ENCODE data around the gene SAP130.

The SAP130 gene

GRCh38 chr2:128038411-128038810 lies 10.6 kb upstream of the SAP130 start:
- H3K4me3 ChIP-seq (ENCODE audit: low read depth, low read length): no peak overlapping the region
- TF ChIP-seq CTCF (IDR thresholded peaks at IDR 0.05; ENCODE audit: low read depth, low read length): no peak

GRCh38 chr2:128037649-128038048 lies 9.8 kb upstream of the SAP130 start:
- TF ChIP-seq CTCF (IDR thresholded peaks at IDR 0.05; ENCODE audit: low read depth, low read length): no peak
- H3K4me3 ChIP-seq (ENCODE audit: low read depth, low read length): no peak overlapping the region

- H3K4me3 ChIP-seq (ENCODE audit: low read depth, low read length): no peak overlapping the region
Measured at GRCh38 chr2:128036748-128037607, 9.1 kb upstream of the SAP130 start.

GRCh38 chr2:128032092-128032491 lies 4.2 kb upstream of the SAP130 start:
- no peak for TF ChIP-seq CTCF (IDR thresholded peaks at IDR 0.05; ENCODE audit: low read depth, low read length)
- H3K4me3 ChIP-seq (ENCODE audit: low read depth, low read length): no peak overlapping the region

More at GRCh38 chr2:128036748-128037607, 9.1 kb upstream of the SAP130 start:
- TF ChIP-seq CTCF (IDR thresholded peaks at IDR 0.05; ENCODE audit: low read depth, low read length): no peak

GRCh38 chr2:128028668-128029054 lies 802 bp upstream of the SAP130 start:
- no peak for TF ChIP-seq CTCF (IDR thresholded peaks at IDR 0.05; ENCODE audit: low read depth, low read length)
- peak overlapping the region; percentile 83 for H3K4me3 ChIP-seq (ENCODE audit: low read depth, low read length)

- TF ChIP-seq CTCF (IDR thresholded peaks at IDR 0.05; ENCODE audit: low read depth, low read length): no peak
- peak overlapping the region; percentile 83 for H3K4me3 ChIP-seq (ENCODE audit: low read depth, low read length)
Measured at GRCh38 chr2:128027278-128027800, 520 bp downstream of the SAP130 start.
